Activated CD4-positive, alpha-beta T cell treated with anti-CD3 and anti-CD28 coated beads, Interleukin-2, amount 10 ng/mL, durations not matched to agents 7 days and 5 days (primary cell): ENCODE results near the gene ABR. TPM values are rescaled to one million over a fixed set of nuclear protein-coding genes. Genes with fewer than 3 reads are reported as not detected.

Experiments
- CTCF ChIA-PET: fragments of 350-600 bp; sonication (Branson Sonifier 250); formaldehyde crosslinking; loops from one replicate; lab custom pipeline; 2021; ENCODE audit warnings: antibody characterized with exemption; lab: Charles Lee
- POLR2A ChIA-PET: fragments of 350-600 bp; sonication (Branson Sonifier 250); formaldehyde crosslinking; loops from one replicate; lab custom pipeline; 2021; ENCODE audit warnings: antibody characterized with exemption; lab: Charles Lee
- DNase-seq: peaks from one replicate; pipeline ENCODE4 v3.0.0-alpha.2; 2020
- H3K27ac Mint-ChIP-seq: one replicate; pipeline ENCODE4 v1.8.0; 2021; ENCODE audit warnings: mild to moderate bottlenecking, moderate library complexity, mixed read lengths
- H3K27me3 Mint-ChIP-seq: one replicate; pipeline ENCODE4 v1.8.0; 2021; ENCODE audit warnings: mixed read lengths
- H3K36me3 Mint-ChIP-seq: one replicate; pipeline ENCODE4 v1.8.0; 2021; ENCODE audit warnings: low read depth, mixed read lengths
- H3K4me1 Mint-ChIP-seq: one replicate; pipeline ENCODE4 v1.8.0; 2021; ENCODE audit warnings: mixed read lengths
- H3K4me3 Mint-ChIP-seq: one replicate; pipeline ENCODE4 v1.8.0; 2021; ENCODE audit warnings: mild to moderate bottlenecking, moderate library complexity, mixed read lengths
- H3K9me3 Mint-ChIP-seq: one replicate; pipeline ENCODE4 v1.8.0; 2021; ENCODE audit warnings: mixed read lengths
- total RNA-seq, 2 experiments: library from RNA; stranded (reverse); gene quantifications; one replicate each; pipeline ENCODE4 v1.2.3, GENCODE V29; 2021

Gene ABR
- total RNA-seq, 2 experiments from 2014 or later: 145 to 163 TPM

- no peaks in the 10 kb centered on the region for H3K36me3 Mint-ChIP-seq
- H3K4me1 Mint-ChIP-seq: peaks cover 49% of the 10 kb centered on the region
- H3K27ac Mint-ChIP-seq: peak overlapping the region; percentile 46
- DNase-seq: no peak
- no peaks in the 10 kb centered on the region for H3K9me3 Mint-ChIP-seq
- no peaks in the 10 kb centered on the region for H3K27me3 Mint-ChIP-seq
- no peak overlapping the region for H3K4me3 Mint-ChIP-seq
- POLR2A ChIA-PET: no interaction called here
- CTCF ChIA-PET: interaction anchor here (1.0 to 2.5 kb wide), 6 partner anchors 9 to 141 kb away, joined by 3 to 10 read pairs (median 4); no protein-coding TSS in a partner anchor
Measured at GRCh38 chr17:1197379-1197778, 17.6 kb upstream of the ABR start.

GRCh38 chr17:1196946-1197345 lies 17.2 kb upstream of the ABR start:
- H3K9me3 Mint-ChIP-seq: no peaks in the 10 kb centered on the region
- peak overlapping the region; percentile 46 for H3K27ac Mint-ChIP-seq
- no peak for DNase-seq
- H3K4me1 Mint-ChIP-seq: peaks cover 46% of the 10 kb centered on the region
- CTCF ChIA-PET: interaction anchor here (1.2 to 2.5 kb wide), 4 partner anchors 9 to 33 kb away, joined by 3 to 9 read pairs (median 6); no protein-coding TSS in a partner anchor
- H3K4me3 Mint-ChIP-seq: no peak overlapping the region
- H3K27me3 Mint-ChIP-seq: no peaks in the 10 kb centered on the region
- POLR2A ChIA-PET: no interaction called here
- no peaks in the 10 kb centered on the region for H3K36me3 Mint-ChIP-seq

DNA sequence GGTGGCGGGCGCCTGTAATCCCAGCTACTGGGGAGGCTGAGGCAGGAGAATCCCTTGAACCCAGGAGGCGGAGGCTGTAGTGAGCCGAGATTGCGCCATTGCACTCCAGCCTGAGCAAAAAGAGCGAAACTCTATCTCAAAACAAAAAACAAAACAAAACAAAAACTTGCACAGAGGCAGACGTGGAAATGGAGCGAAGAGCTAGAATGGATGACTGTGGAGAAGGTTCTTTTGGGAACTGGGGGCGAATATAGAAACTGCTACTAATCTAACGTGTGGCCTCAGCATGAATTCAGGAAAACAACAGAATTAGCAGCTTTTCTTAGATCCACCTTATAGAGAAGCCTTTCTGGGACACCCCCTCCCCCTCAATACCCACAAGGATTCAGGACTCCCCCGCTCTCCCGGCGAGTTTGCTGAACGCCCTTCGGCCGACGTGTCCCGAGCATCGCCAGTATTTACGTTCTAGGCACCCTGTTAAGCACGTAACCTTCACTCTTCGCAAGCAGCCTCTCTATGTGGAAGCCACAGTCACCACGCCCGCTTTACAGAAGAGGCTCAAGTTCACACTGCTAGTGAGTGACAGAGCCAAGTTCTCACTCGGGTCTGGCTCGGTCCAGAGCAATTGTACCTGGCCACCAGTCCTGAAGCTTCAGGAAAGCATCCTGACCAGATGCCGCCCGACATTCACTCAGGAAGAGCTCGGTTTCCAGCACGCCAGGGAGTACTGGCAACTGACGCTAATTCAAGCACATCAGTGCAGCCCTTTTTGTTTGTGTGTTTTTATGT lies 13.3 kb upstream of the ABR start:
- H3K4me1 Mint-ChIP-seq: peaks cover 18% of the 10 kb centered on the region
- POLR2A ChIA-PET: no interaction called here
- no peaks in the 10 kb centered on the region for H3K27me3 Mint-ChIP-seq
- CTCF ChIA-PET: interaction anchor here (0.6 to 1.6 kb wide), 4 partner anchors 77 to 456 kb away, joined by 3 to 4 read pairs (median 3); no protein-coding TSS in a partner anchor
- H3K27ac Mint-ChIP-seq: no peak overlapping the region
- H3K9me3 Mint-ChIP-seq: no peaks in the 10 kb centered on the region
- no peak for DNase-seq
- H3K36me3 Mint-ChIP-seq: no peaks in the 10 kb centered on the region
- no peak overlapping the region for H3K4me3 Mint-ChIP-seq

DNA sequence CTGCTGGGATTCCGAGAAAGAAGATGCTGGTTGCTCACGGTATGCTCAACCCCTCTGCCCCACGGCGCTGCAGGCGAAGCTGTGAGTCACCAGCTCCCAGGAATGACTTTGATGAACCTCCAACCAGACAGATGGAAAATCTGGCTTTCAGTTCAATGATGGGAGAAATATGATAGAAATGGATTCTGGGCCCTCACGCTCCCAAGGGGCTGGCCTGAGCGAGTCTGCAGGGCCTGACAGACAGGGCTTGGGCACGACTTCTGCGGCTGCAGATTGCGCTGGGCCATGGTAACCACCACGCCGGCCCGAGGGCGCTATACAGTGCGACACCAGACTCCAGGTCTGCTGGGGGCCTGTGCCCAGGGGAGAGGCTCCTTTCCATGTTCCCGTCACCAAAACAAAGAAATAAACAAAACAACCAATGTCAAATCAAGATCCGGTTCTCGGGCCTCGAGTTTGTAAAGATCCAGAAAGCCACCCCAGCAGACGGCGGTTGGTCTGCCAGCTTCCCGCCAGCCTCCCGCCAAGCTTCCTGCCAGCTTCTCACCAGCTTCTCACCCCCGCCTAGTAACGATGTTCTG lies 11.1 kb upstream of the ABR start:
- no peaks in the 10 kb centered on the region for H3K9me3 Mint-ChIP-seq
- CTCF ChIA-PET: no interaction called here
- POLR2A ChIA-PET: no interaction called here
- no peak for DNase-seq
- no peaks in the 10 kb centered on the region for H3K36me3 Mint-ChIP-seq
- peaks cover 7% of the 10 kb centered on the region for H3K4me1 Mint-ChIP-seq
- no peaks in the 10 kb centered on the region for H3K27me3 Mint-ChIP-seq
- no peak overlapping the region for H3K27ac Mint-ChIP-seq
- no peak overlapping the region for H3K4me3 Mint-ChIP-seq

DNA sequence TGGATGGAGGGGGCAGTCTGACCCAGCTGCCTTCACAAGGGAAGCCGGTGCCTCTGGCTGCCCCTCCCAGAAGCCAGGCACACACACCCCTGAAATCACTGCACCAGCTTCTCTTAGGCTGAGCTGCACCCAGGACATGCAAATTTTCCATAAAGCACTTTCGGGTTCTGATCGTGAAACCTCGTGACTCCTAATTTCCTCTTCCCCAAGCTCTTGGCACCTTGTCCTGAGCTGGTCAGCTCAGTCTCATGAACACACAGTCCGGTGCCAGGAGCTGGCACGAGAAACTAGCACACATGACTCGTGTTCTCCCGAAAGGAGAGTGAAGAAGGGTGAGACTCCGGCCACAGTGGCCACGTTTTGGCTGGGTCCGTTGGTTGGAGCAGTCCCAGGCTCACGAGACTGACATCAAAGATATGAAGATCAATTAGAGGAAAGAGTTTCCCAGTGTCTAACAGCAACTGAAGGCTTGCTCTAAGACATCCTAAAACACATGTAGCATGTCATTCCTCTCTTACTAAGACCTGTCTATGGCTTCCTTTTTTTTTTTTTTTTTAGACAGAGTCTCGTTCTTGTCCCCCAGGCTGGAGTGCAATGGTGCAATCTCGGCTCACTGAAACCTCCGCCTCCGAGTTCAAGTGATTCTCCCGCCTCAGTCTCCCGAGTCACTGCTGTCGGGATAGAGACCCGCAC lies 9.2 kb upstream of the ABR start:
- Mint-ChIP-seq H3K27me3 (peaks cover 3% of the 10 kb centered on the region), H3K4me1 (peaks cover 7% of the 10 kb centered on the region), H3K36me3 (no peaks in the 10 kb centered on the region), H3K9me3 (no peaks in the 10 kb centered on the region), H3K4me3 (no peak overlapping the region), H3K27ac (no peak overlapping the region)
- POLR2A ChIA-PET: no interaction called here
- DNase-seq: no peak
- CTCF ChIA-PET: no interaction called here

DNA sequence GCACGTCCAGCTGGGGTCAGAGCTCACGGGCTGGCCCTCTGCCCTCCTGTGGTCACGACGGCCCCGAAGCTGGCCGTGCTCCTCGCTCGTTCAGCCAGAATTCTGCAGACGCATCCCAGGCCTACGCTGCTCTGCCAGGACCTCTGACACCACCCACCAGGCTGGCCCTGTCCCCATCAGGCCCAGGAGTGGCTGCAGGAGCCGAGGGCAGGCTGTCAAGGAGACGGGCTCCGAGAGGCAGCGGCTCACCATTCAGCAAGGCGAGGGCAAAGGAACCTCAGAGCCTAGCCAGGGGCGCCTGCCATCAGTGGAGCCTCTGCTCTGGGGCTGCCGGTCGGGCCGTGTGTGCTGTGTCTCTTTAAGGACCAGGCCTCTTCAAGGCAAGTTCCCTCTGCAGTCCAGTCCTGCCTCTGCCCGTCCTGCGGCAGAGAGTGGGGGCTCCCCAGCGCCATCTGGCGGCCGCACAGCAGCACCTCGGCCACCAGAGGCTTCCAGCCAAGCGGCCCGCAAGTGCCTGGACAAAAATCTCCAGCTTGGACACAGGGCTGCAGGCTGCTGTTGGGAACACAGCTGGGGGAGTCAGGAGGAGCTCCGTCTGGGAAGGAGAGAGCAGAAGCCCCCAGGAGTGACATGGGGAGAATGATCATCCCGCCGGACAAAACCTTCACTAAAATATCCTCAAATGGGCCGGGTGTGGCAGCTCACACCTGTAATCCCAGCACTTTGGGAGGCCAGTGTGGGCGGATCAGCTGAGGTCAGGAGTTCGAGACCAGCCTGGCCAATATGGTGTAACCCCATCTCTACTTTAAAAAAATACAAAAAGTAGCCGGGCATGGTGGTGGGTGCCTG lies 7.4 kb upstream of the ABR start:
- no peak overlapping the region for H3K4me3 Mint-ChIP-seq
- peaks cover 5% of the 10 kb centered on the region for H3K27me3 Mint-ChIP-seq
- POLR2A ChIA-PET: no interaction called here
- no peaks in the 10 kb centered on the region for H3K9me3 Mint-ChIP-seq
- H3K36me3 Mint-ChIP-seq: no peaks in the 10 kb centered on the region
- DNase-seq: peak; percentile 72
- CTCF ChIA-PET: interaction anchor here (0.6 to 1.7 kb wide), 20 partner anchors 9 to 660 kb away, joined by 3 to 16 read pairs (median 4); no protein-coding TSS in a partner anchor
- peaks cover 8% of the 10 kb centered on the region for H3K4me1 Mint-ChIP-seq
- H3K27ac Mint-ChIP-seq: no peak overlapping the region

DNA sequence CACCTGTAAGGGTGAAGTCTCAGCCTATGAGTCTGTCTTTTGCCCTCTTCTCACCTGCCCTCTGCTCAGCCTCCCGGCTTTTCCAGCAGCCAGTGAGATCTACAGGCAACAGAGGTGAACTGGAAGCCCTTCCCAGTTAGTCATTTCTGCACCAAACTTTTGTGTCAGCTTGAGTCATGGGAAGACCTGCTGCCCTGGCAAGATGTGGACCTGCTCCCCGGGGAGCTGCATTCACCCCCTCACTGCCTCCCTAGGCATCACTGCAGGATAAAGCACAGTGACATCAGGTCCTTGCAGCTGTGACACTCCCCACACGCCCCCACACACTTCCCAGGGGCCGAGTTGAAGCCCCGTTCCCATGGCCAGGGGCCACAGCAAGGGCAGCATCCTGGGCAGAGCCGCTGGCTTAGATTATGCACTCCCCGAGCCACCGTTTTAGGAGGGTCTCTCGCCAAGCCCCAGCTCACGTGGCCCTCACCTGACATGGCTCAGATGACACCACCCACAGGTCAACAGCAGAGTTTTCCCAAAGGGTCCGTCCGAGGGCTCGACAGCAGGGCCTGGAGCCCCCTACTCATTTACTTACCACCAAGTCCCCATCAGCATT lies 6.5 kb upstream of the ABR start:
- ChIA-PET CTCF (interaction anchor here (0.6 to 1.7 kb wide), 9 partner anchors 9 to 128 kb away, joined by 3 to 14 read pairs (median 4); no protein-coding TSS in a partner anchor), POLR2A (no interaction called here)
- peaks cover 8% of the 10 kb centered on the region for H3K4me1 Mint-ChIP-seq
- no peaks in the 10 kb centered on the region for H3K36me3 Mint-ChIP-seq
- no peak overlapping the region for H3K4me3 Mint-ChIP-seq
- no peak for DNase-seq
- peaks cover 7% of the 10 kb centered on the region for H3K27me3 Mint-ChIP-seq
- no peaks in the 10 kb centered on the region for H3K9me3 Mint-ChIP-seq
- no peak overlapping the region for H3K27ac Mint-ChIP-seq

DNA sequence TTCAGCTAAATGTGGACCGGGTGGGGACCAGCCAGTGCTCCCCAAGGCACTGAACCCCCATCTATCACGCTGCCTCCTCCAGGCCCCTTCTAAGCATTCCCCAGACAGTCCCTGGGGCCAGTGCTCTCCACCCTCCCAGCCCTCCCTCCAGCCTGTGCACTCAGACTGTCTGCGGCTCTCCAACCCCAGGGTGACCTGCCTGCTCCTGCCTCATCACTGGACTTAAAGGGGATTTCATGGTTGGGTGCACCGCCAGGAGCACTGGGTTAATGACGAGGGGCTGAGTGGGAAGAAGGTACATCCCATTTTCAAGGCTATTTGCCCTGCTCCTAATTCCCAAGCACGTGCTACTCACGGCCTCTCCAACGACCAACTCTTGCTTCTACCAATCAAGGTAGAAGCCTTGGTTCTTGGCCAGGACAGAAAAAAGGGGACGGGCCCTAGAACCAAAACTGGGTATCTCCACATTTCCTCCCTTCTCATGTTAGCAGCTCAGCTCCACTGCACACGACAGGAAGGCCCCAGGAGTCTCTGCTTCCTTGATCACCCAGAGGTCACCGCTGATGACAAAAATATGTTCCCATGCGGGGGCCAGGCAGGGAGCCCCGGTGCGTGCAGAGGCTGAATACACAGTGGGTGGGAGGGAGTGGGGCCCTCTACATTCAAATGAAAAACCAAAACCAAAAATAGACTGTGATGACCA lies 3.5 kb upstream of the ABR start:
- CTCF ChIA-PET: interaction anchor here (0.6 to 2.4 kb wide), 3 partner anchors 14 to 61 kb away, joined by 3 to 9 read pairs (median 3); no protein-coding TSS in a partner anchor

GRCh38 chr17:1182811-1183170 lies 3.0 kb upstream of the ABR start:
- POLR2A ChIA-PET: no interaction called here
- H3K4me3 Mint-ChIP-seq: no peak overlapping the region

More for the DNA sequence above, 3.5 kb upstream of the ABR start:
- DNase-seq: no peak
- Mint-ChIP-seq H3K27ac (no peak overlapping the region), H3K4me3 (no peak overlapping the region), H3K36me3 (no peaks in the 10 kb centered on the region), H3K9me3 (no peaks in the 10 kb centered on the region), H3K4me1 (peaks cover 14% of the 10 kb centered on the region), H3K27me3 (peaks cover 21% of the 10 kb centered on the region)
- POLR2A ChIA-PET: no interaction called here

DNA sequence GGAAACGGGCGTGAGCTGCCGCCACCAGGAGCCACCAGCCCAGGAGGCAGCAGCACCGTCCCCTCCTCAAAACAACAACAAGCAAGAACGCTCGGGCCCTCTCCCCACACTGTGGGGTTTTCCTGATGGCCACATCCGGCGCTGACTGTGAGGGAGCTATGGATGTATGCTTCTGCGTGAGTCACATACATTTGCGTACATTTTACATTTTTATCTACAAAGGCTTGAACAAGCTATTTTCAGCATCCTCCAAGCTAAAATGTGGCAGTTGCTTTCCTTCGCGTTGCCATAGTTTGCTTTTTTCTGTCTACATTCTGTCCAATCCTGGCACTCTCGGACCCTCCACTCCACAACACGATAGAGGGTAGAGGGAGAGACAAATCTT lies 2.0 kb upstream of the ABR start:
- ChIA-PET POLR2A (no interaction called here), CTCF (interaction anchor here (1.4 to 2.4 kb wide), 2 partner anchors 15 to 19 kb away, joined by 4 to 9 read pairs; no protein-coding TSS in a partner anchor)
- H3K27ac Mint-ChIP-seq: no peak overlapping the region
- peaks cover 12% of the 10 kb centered on the region for H3K4me1 Mint-ChIP-seq
- H3K27me3 Mint-ChIP-seq: peaks cover 32% of the 10 kb centered on the region
- H3K9me3 Mint-ChIP-seq: no peaks in the 10 kb centered on the region
- DNase-seq: no peak
- no peak overlapping the region for H3K4me3 Mint-ChIP-seq
- H3K36me3 Mint-ChIP-seq: no peaks in the 10 kb centered on the region

More at GRCh38 chr17:1182811-1183170, 3.0 kb upstream of the ABR start:
- H3K36me3 Mint-ChIP-seq: no peaks in the 10 kb centered on the region
- CTCF ChIA-PET: interaction anchor here (0.6 to 2.4 kb wide), 2 partner anchors 14 to 18 kb away, joined by 3 to 9 read pairs; no protein-coding TSS in a partner anchor
- H3K27ac Mint-ChIP-seq: no peak overlapping the region
- no peak for DNase-seq
- no peaks in the 10 kb centered on the region for H3K9me3 Mint-ChIP-seq
- H3K4me1 Mint-ChIP-seq: peaks cover 14% of the 10 kb centered on the region
- H3K27me3 Mint-ChIP-seq: peaks cover 25% of the 10 kb centered on the region

DNA sequence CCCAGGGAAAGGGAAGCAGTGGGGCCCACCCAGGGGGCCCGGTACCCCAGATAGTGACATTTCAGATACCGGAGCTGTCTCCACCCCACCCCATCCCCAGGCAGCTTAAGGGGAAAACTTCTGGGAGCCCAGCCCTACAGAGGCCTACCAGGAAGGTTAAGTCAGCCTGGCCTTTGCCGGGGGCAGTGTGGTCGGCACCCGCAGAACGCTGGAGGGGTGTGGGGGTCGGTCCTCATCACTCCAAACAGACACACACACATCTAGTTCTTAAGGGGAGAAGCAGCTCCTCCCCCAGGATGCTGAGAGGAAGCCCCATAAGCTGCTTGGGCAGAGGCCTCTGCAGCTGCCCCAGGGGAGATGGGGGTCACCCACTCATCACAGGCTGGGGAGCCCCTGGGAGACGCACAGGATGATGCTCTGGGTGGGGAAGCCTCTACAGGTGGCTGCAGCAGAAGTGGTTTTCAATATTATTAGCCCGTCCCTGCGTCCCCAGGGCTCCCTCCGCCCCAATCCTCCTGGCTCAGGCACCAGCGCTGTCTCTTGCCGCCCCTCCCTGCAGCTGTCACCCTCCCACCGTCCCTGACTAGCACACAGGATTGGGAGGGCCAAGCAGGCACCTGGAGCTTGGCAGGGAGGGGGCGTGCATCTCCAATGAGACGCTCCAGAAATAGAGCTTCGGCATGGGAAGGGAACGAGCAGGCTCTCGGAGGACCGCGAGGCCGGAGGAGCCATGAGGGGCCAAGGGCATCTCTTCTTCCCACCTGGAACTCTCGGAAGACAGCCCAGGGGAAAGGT lies 1.4 kb upstream of the ABR start:
- no peaks in the 10 kb centered on the region for H3K36me3 Mint-ChIP-seq
- H3K9me3 Mint-ChIP-seq: no peaks in the 10 kb centered on the region
- no peak overlapping the region for H3K4me3 Mint-ChIP-seq
- ChIA-PET POLR2A (no interaction called here), CTCF (interaction anchor here (1.4 kb wide), 1 partner anchor 20 kb away, joined by 4 read pairs; no protein-coding TSS in a partner anchor)
- no peak for DNase-seq
- H3K27me3 Mint-ChIP-seq: peaks cover 33% of the 10 kb centered on the region
- H3K4me1 Mint-ChIP-seq: peaks cover 10% of the 10 kb centered on the region
- H3K27ac Mint-ChIP-seq: no peak overlapping the region
